K562 (cell line): ENCODE measurements around the gene SAT2. TPM values are rescaled to one million over a fixed set of nuclear protein-coding genes. Genes with fewer than 3 reads are reported as not detected.

Experiments
- BRD4 ChIP-seq: fragments of 200-600 bp; sonication (generic); IDR thresholded peaks from 2 replicates; pipeline ENCODE4 v1.6.1; 2017; ENCODE audit warnings: inconsistent platforms
- CTCF ChIP-seq, 3 experiments: IDR thresholded peaks in 2 of 3; conservative IDR thresholded peaks in 1 of 3; 2 replicates each; pipeline ENCODE4 v1.5.1; 2011 to 2012; ENCODE audit warnings: low read length in 3 of 3, mild to moderate bottlenecking in 3 of 3, control low read depth in 2 of 3, improper control_type of control experiment in 1 of 3, inconsistent platforms in 1 of 3, low read depth in 1 of 3, mixed read lengths in 1 of 3, moderate library complexity in 1 of 3; ENCODE audit not compliant: insufficient read depth in 2 of 3
- ERF ChIP-seq: fragments of 450-650 bp; formaldehyde crosslinking; IDR thresholded peaks from 2 replicates; pipeline ENCODE4 v1.4.0; 2020; ENCODE audit warnings: mild to moderate bottlenecking, mixed read lengths
- MBD2 ChIP-seq: sonication (generic); IDR thresholded peaks from 2 replicates; pipeline ENCODE4 v1.6.1; 2016; ENCODE audit warnings: low read depth, borderline replicate concordance
- NR2F6 ChIP-seq: fragments of 450-650 bp; formaldehyde crosslinking; IDR thresholded peaks from 2 replicates; pipeline ENCODE4 v1.4.0; 2020; ENCODE audit warnings: mild to moderate bottlenecking
- REST ChIP-seq, 2 experiments: fragments of 450-650 bp; formaldehyde crosslinking in 1 of 2; IDR thresholded peaks; 2 replicates each; pipeline versions ENCODE4 v1.4.0 to v1.6.1; 2014 to 2020; ENCODE audit warnings: mild to moderate bottlenecking in 2 of 2, borderline replicate concordance in 1 of 2, low read depth in 1 of 2
- TEAD2 ChIP-seq: fragments of 450-650 bp; IDR thresholded peaks from 2 replicates; pipeline ENCODE4 v1.6.1; 2016; ENCODE audit warnings: missing genetic modification characterization, control low read depth, missing compliant biosample characterization
- TFAP4 ChIP-seq: sonication (generic); formaldehyde crosslinking; IDR thresholded peaks from 2 replicates; pipeline ENCODE4 v1.8.0; 2022; ENCODE audit warnings: missing genetic modification reagents, mild to moderate bottlenecking, moderate library complexity, borderline replicate concordance
- YBX1 ChIP-seq: fragments of 450-650 bp; IDR thresholded peaks from 2 replicates; pipeline ENCODE4 v1.7.1; 2016; ENCODE audit warnings: mild to moderate bottlenecking
- YY1 ChIP-seq, 3 experiments: IDR thresholded peaks; 2 replicates each; pipeline ENCODE4 v1.6.1; 2011; ENCODE audit warnings: low read length in 2 of 3, mild to moderate bottlenecking in 2 of 3, moderate library complexity in 2 of 3, borderline replicate concordance in 1 of 3, control low read depth in 1 of 3, low read depth in 1 of 3; ENCODE audit not compliant: insufficient read depth in 3 of 3, insufficient replicate concordance in 2 of 3, control insufficient read depth in 1 of 3, insufficient read length in 1 of 3; ENCODE audit errors: extremely low read depth in 1 of 3
- ZC3H11A ChIP-seq: IDR thresholded peaks from 2 replicates; pipeline ENCODE4 v1.6.1; 2012; ENCODE audit warnings: low read depth, low read length, improper control_type of control experiment
- ZNF764 ChIP-seq: fragments of 250-450 bp; sonication (Bioruptor Pico); IDR thresholded peaks from 2 replicates; pipeline ENCODE4 v1.4.0; 2020; ENCODE audit warnings: low read depth, mild to moderate bottlenecking, moderate library complexity
- ZSCAN29 ChIP-seq: fragments of 450-650 bp; IDR thresholded peaks from 2 replicates; pipeline ENCODE4 v1.6.1; 2017
- polyA plus RNA-seq, 8 experiments: library from polyadenylated mRNA; depleted of rRNA in 4 of 8; stranded (reverse) in 5 of 8; unstranded in 3 of 8; fragments of >200 nt; fragmentation: Nextera tagmentation in 2 of 8; fragmentation: Illumina TruSeq in 1 of 8; extraction: Ambion mirVana in 2 of 8; extraction: Trizol in 1 of 8; gene quantifications; 2 replicates each; pipeline versions ENCODE4 v1.2.1 to v1.2.3, GENCODE V29; 2011 to 2014; ENCODE audit warnings: inconsistent platforms in 1 of 8, missing spikeins in 1 of 8
- total RNA-seq, 7 experiments: library from RNA; depleted of rRNA in 6 of 7; stranded (reverse); fragments of >200 nt in 6 of 7; fragmentation: Illumina TruSeq in 2 of 7; extraction: Trizol in 2 of 7; gene quantifications; 2 replicates each; pipeline versions ENCODE4 v1.2.1 to v1.2.3, GENCODE V29; 2011 to 2021; ENCODE audit warnings: low replicate concordance in 1 of 7

Gene SAT2
- total and polyA plus RNA-seq, 9 of the 15 experiments (the other 6 are each of a cell fraction or from before 2014, with no cell fraction given) = 2.0 to 8.0 (median 5.3) TPM

- peak; percentile 64 to 95 (median 94) for TF ChIP-seq YY1 (IDR thresholded peaks at IDR 0.05; ENCODE audit: borderline replicate concordance in 1 of 3, control insufficient read depth in 1 of 3, extremely low read depth in 1 of 3, insufficient read depth in 3 of 3, insufficient read length in 1 of 3, insufficient replicate concordance in 2 of 3, low read depth in 1 of 3, low read length in 2 of 3)
- TF ChIP-seq CTCF (IDR thresholded peaks at IDR 0.05 in 2 of 3, conservative IDR thresholded peaks at IDR 0.05 in 1 of 3; ENCODE audit: insufficient read depth in 2 of 3, low read depth in 1 of 3, low read length in 3 of 3) = no peak
- TF ChIP-seq TEAD2 (tag) = peak; percentile 48; the same call in 1 of the 2 replicates
- TF ChIP-seq NR2F6 (CRISPR knock-in tag) = no peak
- TF ChIP-seq TFAP4 (CRISPR knock-in tag) = peak; percentile 87
- no peak for TF ChIP-seq ZC3H11A
- TF ChIP-seq ERF (CRISPR knock-in tag) = 0 out of 2 replicates have a peak, but pooled peaks have one; percentile 54
- TF ChIP-seq BRD4 = 0 out of 2 replicates have a peak, but pooled peaks have one; percentile 58
- no peak for TF ChIP-seq REST (IDR thresholded peaks at IDR 0.05; ENCODE audit: borderline replicate concordance)
- no peak for TF ChIP-seq REST (CRISPR knock-in tag; IDR thresholded peaks at IDR 0.05; ENCODE audit: low read depth)
- TF ChIP-seq MBD2 = no peak
- TF ChIP-seq ZSCAN29 = no peak
- no peak for TF ChIP-seq ZNF764 (CRISPR knock-in tag)
- no peak for TF ChIP-seq YBX1
Observed at GRCh38 chr17:7583253-7584109, 44.1 kb downstream of the SAT2 start, which contains the start of gene MPDU1 (continued).
